DND-41 (cell line): ENCODE results near the gene SERINC3.

Experiments used
- CTCF ChIP-seq: IDR thresholded peaks from 2 replicates; pipeline ENCODE4 v1.5.1; 2012; ENCODE audit warnings: borderline replicate concordance, low read length, moderate library complexity, mild to moderate bottlenecking; ENCODE audit not compliant: poor library complexity, severe bottlenecking; ENCODE audit errors: extremely low read depth
- EZH2 ChIP-seq: IDR thresholded peaks from 3 replicates; pipeline ENCODE4 v1.6.1; 2012; ENCODE audit warnings: borderline replicate concordance, low read depth, mild to moderate bottlenecking, moderate library complexity, low read length, inconsistent platforms; ENCODE audit not compliant: severe bottlenecking

GRCh38 chr20:44497761-44498160 is 24.1 kb downstream of the SERINC3 start:
- TF ChIP-seq CTCF (no peak), EZH2 (no peak)
